Parathyroid adenoma (tissue), 2 donors: ENCODE measurements around the gene DDX11.
"Not testable (repeated sequence)": the region's sequence is repeated elsewhere in the genome, so short reads cannot be mapped to it uniquely, and the experiment has no call there.

Experiments
- H2AFZ ChIP-seq: fragments of 300-600 bp; sonication (generic); one replicate; pipeline ENCODE4 v1.7.0; 2017; ENCODE audit warnings: antibody characterized with exemption, mild to moderate bottlenecking
- H3K27ac ChIP-seq: fragments of 300-600 bp; sonication (generic); one replicate; pipeline ENCODE4 v1.7.0; 2017
- H3K27me3 ChIP-seq: fragments of 300-600 bp; sonication (generic); one replicate; pipeline ENCODE4 v1.7.0; 2017; ENCODE audit warnings: low read length; ENCODE audit not compliant: control insufficient read depth, insufficient read depth
- H3K36me3 ChIP-seq: fragments of 300-600 bp; sonication (generic); one replicate; pipeline ENCODE4 v1.7.0; 2017; ENCODE audit warnings: low read length; ENCODE audit not compliant: control insufficient read depth, insufficient read depth
- H3K4me1 ChIP-seq: fragments of 300-600 bp; sonication (generic); one replicate; pipeline ENCODE4 v1.7.0; 2017; ENCODE audit warnings: control low read depth
- H3K4me2 ChIP-seq: fragments of 300-600 bp; sonication (generic); one replicate; pipeline ENCODE4 v1.7.0; 2017; ENCODE audit warnings: low read length
- H3K4me3 ChIP-seq: fragments of 300-600 bp; sonication (generic); one replicate; pipeline ENCODE4 v1.7.0; 2017; ENCODE audit warnings: low read depth, low read length
- H3K79me2 ChIP-seq: fragments of 300-600 bp; sonication (generic); one replicate; pipeline ENCODE4 v1.7.0; 2017; ENCODE audit warnings: control low read depth
- H3K9ac ChIP-seq: fragments of 300-600 bp; sonication (generic); one replicate; pipeline ENCODE4 v1.7.0; 2017; ENCODE audit warnings: mild to moderate bottlenecking
- H3K9me3 ChIP-seq: fragments of 300-600 bp; sonication (generic); one replicate; pipeline ENCODE4 v1.7.0; 2017; ENCODE audit warnings: low read length; ENCODE audit not compliant: control insufficient read depth
- TF ChIP-seq, protein P1 (sequence below): fragments of 300-600 bp; sonication (generic); IDR thresholded peaks from one replicate; pipeline ENCODE4 v1.7.0; 2017; ENCODE audit warnings: antibody characterized with exemption, mild to moderate bottlenecking
- donor health status: primary hyperparathyroidism.

DDX11 gene

DNA sequence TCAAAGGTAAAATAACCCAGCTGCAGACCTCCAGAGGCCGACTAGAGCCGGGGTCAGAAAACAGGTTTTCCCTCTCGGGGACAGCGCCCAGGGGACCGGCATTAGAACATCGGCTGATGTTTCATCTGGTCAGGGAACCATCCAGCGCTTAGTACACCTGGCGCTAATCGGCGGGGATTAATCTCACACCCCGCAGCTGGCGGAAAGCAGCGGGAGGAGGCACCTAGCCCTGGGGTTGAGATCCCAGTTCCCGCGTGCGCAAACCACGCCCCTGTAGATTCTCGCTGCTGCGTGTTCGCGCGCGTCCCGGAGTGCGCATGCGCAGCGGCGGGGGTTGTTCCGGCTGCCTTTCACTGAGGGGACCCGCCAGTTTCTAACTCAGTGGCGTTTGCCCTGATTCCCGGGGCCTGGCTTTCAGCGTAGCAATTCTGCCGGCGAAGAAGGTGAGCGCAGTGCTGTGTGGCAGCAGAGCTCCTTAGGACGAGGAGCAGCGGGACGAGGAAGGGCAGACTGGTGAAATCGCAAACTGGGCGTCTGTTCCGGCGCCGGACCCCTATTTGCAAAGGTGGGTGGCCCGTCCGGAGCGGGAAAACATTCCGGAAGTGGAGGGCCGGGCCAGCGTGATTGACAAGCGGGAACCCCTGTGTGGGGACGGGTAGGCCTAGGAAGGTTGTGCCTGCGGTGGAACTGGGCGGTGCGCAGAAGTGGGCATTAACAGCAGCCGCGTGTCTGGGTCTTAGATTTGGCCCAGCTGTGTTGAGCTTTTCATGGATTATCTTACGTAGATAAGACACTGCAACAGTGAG, at the start of gene DDX11:
Gene DDX11 (plus strand): TSS at position 334 of the 806 bp plus-strand sequence. CDS start 4,534 bp downstream, outside the sequence.
- not testable (repeated sequence) for H3K36me3 ChIP-seq, H3K27me3 ChIP-seq, H3K9me3 ChIP-seq, H3K79me2 ChIP-seq, H3K4me1 ChIP-seq, H3K9ac ChIP-seq
- peak within 1 kb of the TSS; percentile 96 for H3K4me2 ChIP-seq
- H3K4me3 ChIP-seq: peak within 1 kb of the TSS; percentile 89
- H2AFZ ChIP-seq: peak within 1 kb of the TSS; percentile 78
- H3K27ac ChIP-seq: peak within 1 kb of the TSS; percentile 73

DNA sequence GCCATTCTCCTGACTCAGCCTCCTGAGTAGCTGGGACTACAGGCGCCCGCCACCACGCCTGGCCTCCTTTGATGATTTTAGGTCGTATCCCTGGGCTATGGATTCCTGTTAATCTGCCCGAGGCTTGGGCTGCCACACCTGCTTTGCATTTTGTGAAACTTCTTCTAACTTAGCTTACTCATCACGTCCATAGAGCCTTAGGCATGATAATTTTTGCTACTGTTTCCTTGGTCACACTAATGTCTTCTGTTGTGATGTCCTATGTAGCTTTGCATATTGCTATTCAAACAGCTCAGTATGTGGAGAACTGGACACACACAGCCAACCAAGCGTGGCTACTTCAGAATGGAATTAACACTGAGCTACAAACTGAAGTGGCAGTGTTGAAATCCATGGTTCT, 47.5 kb upstream of the DDX11 start:
- Histone ChIP-seq H3K4me1 (no peaks in the 10 kb centered on the region), H2AFZ (no peak overlapping the region), H3K4me2 (no peak overlapping the region), H3K4me3 (no peak overlapping the region), H3K9ac (no peak overlapping the region), H3K79me2 (no peaks in the 10 kb centered on the region), H3K36me3 (no peaks in the 10 kb centered on the region), H3K27ac (no peak overlapping the region), H3K27me3 (no peaks in the 10 kb centered on the region), H3K9me3 (no peaks in the 10 kb centered on the region)
- TF ChIP-seq, protein P1, sequence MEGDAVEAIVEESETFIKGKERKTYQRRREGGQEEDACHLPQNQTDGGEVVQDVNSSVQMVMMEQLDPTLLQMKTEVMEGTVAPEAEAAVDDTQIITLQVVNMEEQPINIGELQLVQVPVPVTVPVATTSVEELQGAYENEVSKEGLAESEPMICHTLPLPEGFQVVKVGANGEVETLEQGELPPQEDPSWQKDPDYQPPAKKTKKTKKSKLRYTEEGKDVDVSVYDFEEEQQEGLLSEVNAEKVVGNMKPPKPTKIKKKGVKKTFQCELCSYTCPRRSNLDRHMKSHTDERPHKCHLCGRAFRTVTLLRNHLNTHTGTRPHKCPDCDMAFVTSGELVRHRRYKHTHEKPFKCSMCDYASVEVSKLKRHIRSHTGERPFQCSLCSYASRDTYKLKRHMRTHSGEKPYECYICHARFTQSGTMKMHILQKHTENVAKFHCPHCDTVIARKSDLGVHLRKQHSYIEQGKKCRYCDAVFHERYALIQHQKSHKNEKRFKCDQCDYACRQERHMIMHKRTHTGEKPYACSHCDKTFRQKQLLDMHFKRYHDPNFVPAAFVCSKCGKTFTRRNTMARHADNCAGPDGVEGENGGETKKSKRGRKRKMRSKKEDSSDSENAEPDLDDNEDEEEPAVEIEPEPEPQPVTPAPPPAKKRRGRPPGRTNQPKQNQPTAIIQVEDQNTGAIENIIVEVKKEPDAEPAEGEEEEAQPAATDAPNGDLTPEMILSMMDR: no peak

DNA sequence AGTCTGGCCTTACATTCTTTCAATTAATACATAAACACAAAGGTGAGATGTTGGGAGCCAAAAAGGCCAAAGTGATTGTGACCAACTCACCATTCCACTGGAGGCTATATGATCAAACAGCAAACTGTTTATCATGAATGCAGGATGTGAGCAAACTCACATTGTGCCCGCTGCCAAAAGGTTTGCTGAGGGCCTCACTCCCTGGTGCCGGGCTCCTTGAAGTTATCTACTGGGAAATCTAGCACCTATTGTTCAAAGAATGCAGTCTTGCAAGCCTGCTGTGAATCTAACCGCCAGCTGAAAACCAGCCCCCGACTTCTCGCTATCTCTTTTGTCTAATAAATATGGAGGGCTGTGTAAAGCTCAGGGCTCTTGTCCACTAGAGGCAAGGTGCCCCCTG, 46.7 kb upstream of the DDX11 start:
- not testable (repeated sequence) for H2AFZ ChIP-seq, H3K9me3 ChIP-seq

DNA sequence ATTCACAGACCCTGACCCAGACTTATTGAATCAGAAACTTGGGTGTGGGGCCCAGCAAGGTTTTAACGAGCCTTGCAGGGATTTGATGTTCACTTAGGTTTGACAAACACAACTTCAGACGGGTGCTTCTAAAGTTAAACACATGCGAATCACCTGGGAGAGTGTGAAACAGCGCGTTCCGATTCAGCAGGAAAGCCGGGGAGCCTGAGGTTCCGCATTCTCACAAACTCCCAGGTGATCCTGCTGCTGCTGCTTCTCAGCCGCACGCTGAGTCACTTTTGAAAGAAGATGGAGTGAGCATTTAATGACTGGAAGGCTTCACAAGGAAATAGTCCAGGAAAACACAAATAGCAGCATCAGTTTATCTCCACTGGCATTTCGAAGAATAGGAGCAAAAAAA, 44.2 kb upstream of the DDX11 start:
- Histone ChIP-seq H3K4me3 (no peak overlapping the region), H3K4me1 (no peaks in the 10 kb centered on the region), H3K9me3 (no peaks in the 10 kb centered on the region), H3K27me3 (no peaks in the 10 kb centered on the region), H3K79me2 (no peaks in the 10 kb centered on the region), H2AFZ (no peak overlapping the region), H3K4me2 (no peak overlapping the region), H3K27ac (no peak overlapping the region), H3K9ac (no peak overlapping the region), H3K36me3 (no peaks in the 10 kb centered on the region)
- TF ChIP-seq, protein P1: no peak

More for the DNA sequence above, 46.7 kb upstream of the DDX11 start:
- not testable (repeated sequence) for H3K4me3 ChIP-seq, H3K9ac ChIP-seq, H3K27me3 ChIP-seq, H3K4me1 ChIP-seq, H3K4me2 ChIP-seq, H3K79me2 ChIP-seq, H3K27ac ChIP-seq, H3K36me3 ChIP-seq

DNA sequence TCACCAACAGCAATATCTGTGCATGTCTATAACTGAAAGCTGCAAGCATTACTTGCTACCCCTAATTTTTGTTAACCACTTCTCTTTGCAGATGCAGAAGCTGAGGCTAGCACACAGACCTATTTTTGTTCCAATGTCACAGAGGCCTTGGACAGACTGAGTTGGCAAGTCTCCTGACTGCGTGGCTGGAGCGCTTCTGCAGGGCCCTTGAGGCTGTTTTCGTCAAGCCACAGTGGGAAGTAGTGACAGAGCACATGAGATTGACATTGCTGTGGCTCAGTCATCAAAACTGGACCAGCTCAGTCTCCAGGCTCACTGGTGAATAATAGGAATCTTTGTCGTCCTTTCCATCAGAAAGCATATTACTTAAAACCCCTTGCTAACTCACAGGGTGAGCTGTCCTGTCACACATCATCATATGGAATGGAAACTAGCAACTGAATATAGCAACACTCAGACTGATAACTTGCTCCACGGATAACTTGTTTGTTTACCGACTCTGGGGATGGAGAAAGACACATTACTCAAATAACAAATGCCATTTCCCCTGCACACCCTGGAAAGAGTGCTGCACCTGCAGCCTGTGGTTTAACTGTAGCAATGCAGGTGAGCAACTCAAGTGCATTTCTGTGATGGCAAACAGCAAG, 43.6 kb upstream of the DDX11 start:
- Histone ChIP-seq H3K79me2 (no peaks in the 10 kb centered on the region), H3K36me3 (no peaks in the 10 kb centered on the region), H2AFZ (no peak overlapping the region), H3K4me3 (no peak overlapping the region), H3K27me3 (no peaks in the 10 kb centered on the region), H3K4me2 (no peak overlapping the region), H3K9me3 (no peaks in the 10 kb centered on the region), H3K4me1 (no peaks in the 10 kb centered on the region), H3K9ac (no peak overlapping the region), H3K27ac (no peak overlapping the region)
- TF ChIP-seq, protein P1: no peak
